Measurements from ENCODE around the gene HIPK4. TPM values are rescaled to one million over a fixed set of nuclear protein-coding genes. Genes with fewer than 3 reads are reported as not detected.
"Not testable (repeated sequence)": the region's sequence is repeated elsewhere in the genome, so short reads cannot be mapped to it uniquely, and the experiment has no call there.

HIPK4 gene
- total RNA-seq, 3 donors from 2014 or later (not counting 1 experiment from before 2014, with no cell fraction given) = 0.14 to 0.29 TPM; not detected in 1

DNA sequence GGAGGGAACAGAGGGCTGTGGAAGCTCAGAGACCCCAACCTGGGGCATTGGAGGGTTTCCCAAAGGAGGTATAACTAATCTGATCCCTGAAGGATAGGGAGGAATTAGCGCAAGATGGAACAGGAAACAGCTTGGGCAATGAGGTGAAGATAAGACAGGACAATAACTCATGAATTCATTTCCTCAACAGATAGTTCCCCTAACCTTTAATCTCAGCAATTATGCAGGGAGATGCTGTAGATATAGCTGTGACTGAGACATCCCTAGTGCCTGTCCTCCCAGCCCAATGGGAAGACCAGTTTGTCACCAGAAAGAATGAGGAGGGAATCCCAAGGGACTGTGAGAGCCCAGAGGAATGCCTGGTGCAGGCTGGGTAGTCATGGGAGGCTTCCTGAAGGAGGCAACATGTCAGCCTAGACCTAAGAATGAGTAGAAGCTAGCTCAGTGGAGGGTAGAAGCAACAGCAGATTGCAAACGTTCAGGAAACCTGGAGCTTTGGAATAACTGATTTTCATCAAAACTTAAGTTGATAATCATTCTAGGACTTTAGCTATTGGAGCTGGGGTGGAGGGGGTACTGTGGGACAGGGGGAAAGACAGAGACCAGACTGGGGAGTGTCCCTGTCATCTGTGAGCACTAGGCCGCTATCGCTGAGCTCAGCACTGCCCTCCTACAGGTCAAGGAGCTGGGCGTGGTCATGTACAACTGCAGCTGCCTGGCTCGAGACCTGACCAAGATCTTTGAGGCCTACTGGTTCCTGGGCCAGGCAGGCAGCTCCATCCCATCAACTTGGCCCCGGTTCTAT is 18.8 kb downstream of the HIPK4 start:
- Histone ChIP-seq H3K36me3 (ENCODE audit: control insufficient read depth, insufficient read depth, low read length) (peaks cover 41% of the 10 kb centered on the region), H3K27me3 (ENCODE audit: control insufficient read depth, insufficient read depth, low read length) (no peaks in the 10 kb centered on the region), H3K4me3 (ENCODE audit: low read length) (no peak overlapping the region), H3K27ac (ENCODE audit: low read length) (no peak overlapping the region), H3K9me3 (ENCODE audit: control insufficient read depth, insufficient read depth, low read length) (no peaks in the 10 kb centered on the region), H3K4me1 (ENCODE audit: control insufficient read depth, insufficient read depth, low read length) (no peaks in the 10 kb centered on the region)
- ATAC-seq = no peak
- Mint-ChIP-seq H3K4me1 (peaks cover 0 to 5% of the 10 kb centered on the region in 2 donors), H3K27ac (no peak overlapping the region), H3K4me3 (no peak overlapping the region), H3K9me3 (no peaks in the 10 kb centered on the region), H3K36me3 (no peaks in the 10 kb centered on the region), H3K27me3 (ENCODE audit: low read depth in 2 of 2) (no peaks in the 10 kb centered on the region)
- WGBS (ENCODE audit: insufficient coverage) = 92% methylated on average over 6 of the region's 7 CpGs
- no peak for DNase-seq
- TF ChIP-seq, protein P1, sequence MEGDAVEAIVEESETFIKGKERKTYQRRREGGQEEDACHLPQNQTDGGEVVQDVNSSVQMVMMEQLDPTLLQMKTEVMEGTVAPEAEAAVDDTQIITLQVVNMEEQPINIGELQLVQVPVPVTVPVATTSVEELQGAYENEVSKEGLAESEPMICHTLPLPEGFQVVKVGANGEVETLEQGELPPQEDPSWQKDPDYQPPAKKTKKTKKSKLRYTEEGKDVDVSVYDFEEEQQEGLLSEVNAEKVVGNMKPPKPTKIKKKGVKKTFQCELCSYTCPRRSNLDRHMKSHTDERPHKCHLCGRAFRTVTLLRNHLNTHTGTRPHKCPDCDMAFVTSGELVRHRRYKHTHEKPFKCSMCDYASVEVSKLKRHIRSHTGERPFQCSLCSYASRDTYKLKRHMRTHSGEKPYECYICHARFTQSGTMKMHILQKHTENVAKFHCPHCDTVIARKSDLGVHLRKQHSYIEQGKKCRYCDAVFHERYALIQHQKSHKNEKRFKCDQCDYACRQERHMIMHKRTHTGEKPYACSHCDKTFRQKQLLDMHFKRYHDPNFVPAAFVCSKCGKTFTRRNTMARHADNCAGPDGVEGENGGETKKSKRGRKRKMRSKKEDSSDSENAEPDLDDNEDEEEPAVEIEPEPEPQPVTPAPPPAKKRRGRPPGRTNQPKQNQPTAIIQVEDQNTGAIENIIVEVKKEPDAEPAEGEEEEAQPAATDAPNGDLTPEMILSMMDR (IDR thresholded peaks at IDR 0.05) = no peak
- intact Hi-C loops (cut with micrococcal nuclease) = no loop called here

DNA sequence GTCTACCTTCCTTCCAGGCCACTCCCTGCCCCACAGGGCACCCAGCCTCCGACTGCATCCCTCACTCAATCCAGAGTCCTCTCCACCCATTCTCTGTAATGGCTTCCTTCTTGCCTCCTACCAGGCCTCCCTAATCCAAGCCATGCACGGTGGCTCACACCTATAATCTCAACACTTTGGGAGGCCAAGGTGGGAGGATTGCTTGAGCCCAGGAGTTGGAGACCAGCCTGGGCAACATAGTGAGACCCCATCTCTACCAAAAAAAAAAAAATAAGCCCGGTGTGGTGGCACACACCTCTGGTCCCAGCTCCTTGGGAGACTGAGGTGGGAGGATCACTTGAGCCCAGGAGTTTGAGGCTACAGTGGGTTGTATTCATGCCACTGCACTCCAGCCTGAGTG is 19.7 kb downstream of the HIPK4 start:
- H3K4me1 ChIP-seq (ENCODE audit: control insufficient read depth, insufficient read depth, low read length); H3K27me3 Mint-ChIP-seq (ENCODE audit: low read depth in 2 of 2); H3K4me3 Mint-ChIP-seq; H3K9me3 Mint-ChIP-seq; H3K9me3 ChIP-seq (ENCODE audit: control insufficient read depth, insufficient read depth, low read length); H3K4me3 ChIP-seq (ENCODE audit: low read length); H3K36me3 Mint-ChIP-seq; intact Hi-C loops (cut with micrococcal nuclease); H3K27ac ChIP-seq (ENCODE audit: low read length); DNase-seq; H3K27ac Mint-ChIP-seq; H3K4me1 Mint-ChIP-seq; ATAC-seq; H3K27me3 ChIP-seq (ENCODE audit: control insufficient read depth, insufficient read depth, low read length): not testable (repeated sequence)
- peaks cover 41% of the 10 kb centered on the region for H3K36me3 ChIP-seq (ENCODE audit: control insufficient read depth, insufficient read depth, low read length)
- WGBS (ENCODE audit: insufficient coverage) = 100% methylated on average over 3 of the region's 3 CpGs

DNA sequence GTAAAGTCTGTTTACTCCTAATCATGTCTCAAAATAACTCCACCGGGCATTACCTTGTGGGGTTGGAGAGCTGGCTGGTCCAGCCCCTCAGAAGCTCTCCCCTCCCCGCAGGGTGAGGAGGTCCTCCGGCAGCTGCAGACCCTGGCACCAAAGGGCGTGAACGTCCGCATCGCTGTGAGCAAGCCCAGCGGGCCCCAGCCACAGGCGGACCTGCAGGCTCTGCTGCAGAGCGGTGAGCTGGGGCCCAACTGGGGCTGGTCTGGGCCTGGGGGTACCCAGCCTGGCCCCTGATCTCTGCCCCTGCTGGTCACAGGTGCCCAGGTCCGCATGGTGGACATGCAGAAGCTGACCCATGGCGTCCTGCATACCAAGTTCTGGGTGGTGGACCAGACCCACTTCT is 20.2 kb downstream of the HIPK4 start:
- no peaks in the 10 kb centered on the region for H3K27me3 Mint-ChIP-seq (ENCODE audit: low read depth in 2 of 2)
- Histone ChIP-seq H3K27me3 (ENCODE audit: control insufficient read depth, insufficient read depth, low read length) (no peaks in the 10 kb centered on the region), H3K36me3 (ENCODE audit: control insufficient read depth, insufficient read depth, low read length) (peaks cover 41% of the 10 kb centered on the region), H3K4me3 (ENCODE audit: low read length) (no peak overlapping the region), H3K27ac (ENCODE audit: low read length) (no peak overlapping the region), H3K4me1 (ENCODE audit: control insufficient read depth, insufficient read depth, low read length) (peaks cover 12% of the 10 kb centered on the region), H3K9me3 (ENCODE audit: control insufficient read depth, insufficient read depth, low read length) (no peaks in the 10 kb centered on the region)
- no peaks in the 10 kb centered on the region for H3K9me3 Mint-ChIP-seq
- 87% methylated on average over 11 of the region's 12 CpGs for WGBS (ENCODE audit: insufficient coverage)
- DNase-seq = no peak
- no peak overlapping the region for H3K27ac Mint-ChIP-seq
- intact Hi-C loops (cut with micrococcal nuclease) = no loop called here
- ATAC-seq = no peak
- TF ChIP-seq, protein P1 (IDR thresholded peaks at IDR 0.05) = no peak
- H3K36me3 Mint-ChIP-seq = no peaks in the 10 kb centered on the region
- peaks cover 8 to 13% of the 10 kb centered on the region in 2 donors for H3K4me1 Mint-ChIP-seq
- H3K4me3 Mint-ChIP-seq = no peak overlapping the region

DNA sequence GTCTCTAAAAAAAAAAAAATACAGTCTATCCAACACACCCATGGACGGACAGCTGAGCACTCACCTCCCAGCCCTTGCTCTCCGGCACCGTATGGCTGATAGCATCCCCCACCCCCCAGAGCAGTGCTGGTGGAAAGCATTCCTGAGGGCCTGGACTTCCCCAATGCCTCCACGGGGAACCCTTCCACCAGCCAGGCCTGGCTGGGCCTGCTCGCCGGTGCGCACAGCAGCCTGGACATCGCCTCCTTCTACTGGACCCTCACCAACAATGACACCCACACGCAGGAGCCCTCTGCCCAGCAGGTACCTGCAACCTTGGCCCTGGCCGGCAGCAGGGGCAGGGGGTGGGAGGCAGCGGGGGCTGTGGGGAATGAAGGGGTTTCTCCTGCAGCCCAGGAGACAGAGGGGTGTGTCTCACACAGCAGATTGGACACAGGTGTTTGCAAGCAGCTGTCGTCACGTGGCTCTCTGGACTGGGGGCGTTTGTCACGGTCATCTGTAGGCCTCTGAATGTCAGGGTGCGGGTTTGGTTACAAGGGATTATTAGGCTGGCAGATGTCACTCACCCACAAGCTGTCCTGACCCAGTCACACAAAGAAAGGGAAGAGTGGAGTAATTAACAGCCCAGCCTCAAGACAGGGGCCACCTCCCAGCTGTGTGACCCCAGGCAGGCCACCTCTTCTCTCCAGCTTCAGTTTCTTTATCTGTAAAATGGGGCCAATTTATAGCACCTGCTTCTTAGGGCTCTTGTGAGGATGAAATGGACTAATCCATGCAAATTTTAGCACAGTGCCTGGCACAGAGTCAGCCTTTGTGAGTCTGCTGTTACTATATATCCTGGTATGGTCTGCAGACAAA is 22.2 kb downstream of the HIPK4 start:
- intact Hi-C loops (cut with micrococcal nuclease) = no loop called here
- H3K27me3 ChIP-seq (ENCODE audit: control insufficient read depth, insufficient read depth, low read length) = no peaks in the 10 kb centered on the region
- H3K27ac ChIP-seq (ENCODE audit: low read length) = no peak overlapping the region
- Mint-ChIP-seq H3K4me3 (no peak overlapping the region), H3K9me3 (no peaks in the 10 kb centered on the region), H3K4me1 (peaks cover 19 to 20% of the 10 kb centered on the region in 2 donors), H3K36me3 (no peaks in the 10 kb centered on the region), H3K27ac (no peak overlapping the region), H3K27me3 (ENCODE audit: low read depth in 2 of 2) (no peaks in the 10 kb centered on the region)
- 96% methylated on average over 16 of the region's 16 CpGs for WGBS (ENCODE audit: insufficient coverage)
- ATAC-seq (no peak), DNase-seq (no peak)
- TF ChIP-seq, protein P1 (IDR thresholded peaks at IDR 0.05) = no peak
- H3K36me3 ChIP-seq (ENCODE audit: control insufficient read depth, insufficient read depth, low read length) = peaks cover 33% of the 10 kb centered on the region
- no peak overlapping the region for H3K4me3 ChIP-seq (ENCODE audit: low read length)
- no peaks in the 10 kb centered on the region for H3K9me3 ChIP-seq (ENCODE audit: control insufficient read depth, insufficient read depth, low read length)
- H3K4me1 ChIP-seq (ENCODE audit: control insufficient read depth, insufficient read depth, low read length) = peaks cover 22% of the 10 kb centered on the region
